ENCODE measurements around the gene CTXND2.
"Not testable (repeated sequence)": the region's sequence is repeated elsewhere in the genome, so short reads cannot be mapped to it uniquely, and the experiment has no call there.

The CTXND2 gene

DNA sequence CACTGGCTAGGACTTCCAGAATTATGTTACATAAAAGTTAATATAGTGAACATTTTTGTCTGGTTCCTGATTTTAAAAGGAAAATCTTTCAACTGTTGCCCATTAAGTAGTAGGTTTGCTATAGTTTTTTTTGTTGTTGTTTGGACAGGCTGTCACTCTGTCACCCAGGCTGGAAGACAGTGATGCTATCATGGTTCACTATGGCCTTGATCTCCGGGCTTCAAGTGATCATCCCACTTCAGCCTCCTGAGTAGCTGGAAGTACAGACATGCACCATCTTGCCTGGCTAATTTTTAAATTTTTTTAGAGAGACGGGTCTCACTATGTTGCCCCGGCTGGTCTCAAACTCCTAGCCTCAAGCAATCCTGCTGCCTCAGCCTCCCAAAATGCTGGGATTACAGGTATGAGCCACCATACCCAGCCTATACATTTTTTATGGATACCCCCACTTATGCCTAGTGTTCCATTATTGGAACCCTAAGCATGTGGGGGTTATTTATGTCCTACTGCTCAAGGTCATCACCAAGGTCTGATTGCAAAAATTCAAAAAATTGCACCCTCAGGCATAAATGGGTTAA lies 6.5 kb downstream of the CTXND2 start:
- DNase-seq: no peak

GRCh38 chr1:150895618-150896017 lies 8.7 kb downstream of the CTXND2 start:
- no peak for DNase-seq

DNA sequence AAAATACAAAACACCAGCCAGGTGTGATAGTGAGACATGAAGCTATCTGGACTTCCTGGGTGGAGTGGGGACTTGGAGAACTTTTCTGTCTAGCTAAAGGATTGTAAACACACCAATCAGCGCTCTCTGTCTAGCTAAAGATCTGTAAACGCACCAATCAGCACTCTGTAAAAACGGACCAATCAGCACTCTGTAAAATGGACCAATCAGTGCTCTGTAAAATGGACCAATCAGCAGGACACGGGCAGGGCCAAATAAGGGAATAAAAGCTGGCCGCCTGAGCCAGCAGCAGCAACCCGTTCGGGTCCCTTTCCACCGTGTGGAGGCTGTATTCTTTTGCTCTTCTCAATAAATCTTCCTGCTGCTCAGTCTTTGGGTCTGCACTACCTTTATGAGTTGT lies 12.9 kb downstream of the CTXND2 start:
- not testable (repeated sequence) for DNase-seq

DNA sequence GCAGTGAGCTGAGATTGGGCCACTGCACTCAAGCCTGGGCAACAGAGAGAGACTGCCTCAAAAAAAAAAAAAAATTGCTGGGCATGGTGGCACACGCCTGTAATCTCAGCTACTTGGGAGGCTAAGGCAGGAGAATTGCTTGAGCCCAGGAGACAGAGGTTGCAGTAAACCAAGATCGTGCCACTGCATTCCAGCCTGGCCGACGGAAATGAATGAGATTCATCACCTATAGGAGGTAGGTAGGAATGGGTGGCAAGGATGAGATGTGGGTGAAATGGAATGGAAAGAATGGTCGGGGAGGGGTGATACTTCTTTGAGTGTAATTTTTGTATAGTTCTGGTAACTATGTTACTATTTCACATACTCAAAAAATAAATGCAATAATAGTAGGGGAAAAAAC lies 15.4 kb downstream of the CTXND2 start:
- no peak for DNase-seq

DNA sequence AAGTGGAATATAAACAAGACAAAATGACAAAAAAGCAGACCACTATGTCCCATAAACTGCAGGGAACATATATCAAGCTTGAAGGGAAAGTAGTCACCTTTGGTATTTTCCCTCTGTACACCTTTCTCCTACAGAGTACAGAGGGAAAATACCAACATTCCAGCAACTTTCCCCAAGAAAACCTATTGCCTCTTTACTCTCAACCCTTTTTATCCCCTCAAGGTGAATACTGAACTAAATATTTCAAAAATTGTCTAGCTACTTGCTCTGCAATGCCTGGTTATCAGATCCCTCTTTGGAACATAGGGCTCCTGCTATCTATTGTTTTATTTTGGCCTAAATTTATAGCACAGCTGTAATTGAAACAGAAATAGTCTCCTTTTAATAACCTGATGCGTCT lies 15.8 kb downstream of the CTXND2 start:
- no peak for DNase-seq

DNA sequence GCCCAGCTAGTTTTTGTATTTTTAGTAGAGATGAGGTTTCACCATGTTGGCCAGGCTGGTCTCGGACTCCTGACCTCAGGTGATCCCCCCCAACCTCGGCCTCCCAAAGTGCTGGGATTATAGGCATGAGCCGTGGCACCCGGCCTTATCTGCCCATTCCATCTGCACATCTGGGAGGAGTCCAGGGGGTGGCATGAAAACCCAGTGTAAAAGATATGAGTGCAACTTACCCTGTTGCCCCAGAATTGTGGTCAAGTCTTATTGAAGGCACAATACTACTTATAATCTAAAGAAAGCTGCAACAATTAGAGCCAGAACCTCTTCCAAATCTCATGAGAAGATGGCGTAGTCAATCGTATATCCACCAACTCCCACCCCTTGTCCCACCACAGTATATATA lies 18.4 kb downstream of the CTXND2 start:
- no peak for DNase-seq

- no peak for DNase-seq
These were observed 19.4 kb downstream of the CTXND2 start for GRCh38 chr1:150906329-150906728.

DNA sequence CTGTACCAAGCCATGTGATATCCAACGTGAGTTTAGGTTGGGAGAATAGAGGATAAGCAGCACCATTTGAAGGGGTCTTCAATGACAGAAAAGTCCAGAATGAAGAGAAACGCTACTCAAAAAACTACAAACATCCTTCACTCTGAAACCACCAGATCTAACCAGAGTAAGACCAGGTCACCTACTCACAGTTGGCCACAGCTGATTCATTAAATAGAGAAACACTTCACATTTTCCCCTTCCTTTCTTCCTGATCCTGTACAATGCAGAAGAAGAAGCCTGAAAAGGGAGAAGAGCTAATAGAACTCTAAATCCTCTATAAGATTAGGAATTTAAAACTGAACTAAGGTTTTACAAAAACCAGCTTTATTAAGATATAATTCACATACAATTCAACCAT lies 19.9 kb downstream of the CTXND2 start:
- no peak for DNase-seq

DNA sequence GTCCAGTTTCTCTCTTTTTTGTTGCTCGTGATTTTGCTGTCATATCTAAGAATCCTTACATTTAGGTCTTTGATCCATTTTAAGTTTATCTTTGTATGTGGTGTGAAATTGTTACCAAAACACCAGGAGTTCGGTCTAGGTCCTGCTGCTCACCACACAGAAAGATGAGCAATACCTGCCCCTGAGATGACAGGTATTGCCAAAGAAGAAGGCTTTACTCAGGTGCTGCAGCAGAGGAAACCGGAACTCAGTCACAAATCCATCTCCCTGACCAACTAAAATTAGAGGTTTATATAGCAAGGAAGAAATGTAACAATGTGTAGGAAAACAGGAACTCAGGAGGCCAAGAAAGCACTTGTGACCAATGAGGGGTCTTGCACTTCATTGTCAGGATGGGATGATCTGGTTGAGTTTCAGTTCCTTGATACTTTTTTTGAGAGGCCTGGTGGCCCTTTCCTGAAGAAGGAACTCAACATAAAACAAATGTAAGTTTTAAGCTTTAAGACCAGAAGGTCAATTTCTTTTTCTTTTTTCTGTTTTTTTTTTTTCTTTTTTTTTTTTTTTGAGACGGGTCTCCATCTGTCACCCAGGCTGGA lies 22.7 kb downstream of the CTXND2 start:
- DNase-seq: no peak

DNA sequence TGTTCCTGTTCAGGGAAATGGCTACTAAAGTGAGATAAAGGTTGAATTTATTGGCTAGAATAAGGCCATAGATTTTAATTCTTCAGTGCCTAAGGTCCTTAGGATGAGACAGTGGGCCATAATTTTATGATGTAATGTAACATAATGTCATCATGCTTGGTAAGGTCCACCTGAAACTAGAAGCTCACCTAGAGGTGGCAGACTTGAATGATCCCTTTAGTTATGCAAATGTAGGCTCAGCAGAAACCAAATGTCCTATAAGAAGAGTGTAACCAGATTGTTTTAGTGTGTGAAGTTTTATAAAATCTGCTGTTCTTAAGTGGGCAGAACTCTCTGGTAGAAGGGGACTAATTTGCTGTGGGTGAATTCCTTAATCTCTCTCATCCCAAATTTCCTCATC lies 25.7 kb downstream of the CTXND2 start:
- no peak for DNase-seq

DNA sequence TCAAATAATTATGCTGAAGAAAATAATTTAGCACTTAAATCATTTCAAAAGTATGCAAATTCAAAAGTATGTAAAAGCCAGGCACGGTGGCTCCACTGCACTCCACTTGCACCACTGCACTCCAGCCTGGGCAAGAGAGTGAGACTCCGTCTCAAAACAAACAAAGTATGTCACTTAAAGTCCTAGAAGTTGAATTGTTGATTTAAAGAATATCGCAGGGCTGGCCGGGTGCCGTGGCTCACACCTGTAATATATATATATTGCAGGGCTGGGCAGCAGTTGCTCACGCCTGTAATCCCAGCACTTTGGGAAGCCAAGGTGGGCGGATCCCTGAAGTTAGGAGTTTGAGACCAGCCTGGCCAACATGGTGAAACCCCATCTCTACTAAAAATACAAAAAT lies 30.5 kb downstream of the CTXND2 start:
- DNase-seq: no peak

GRCh38 chr1:150922519-150922975 lies 35.6 kb downstream of the CTXND2 start:
- peak; percentile 39 for DNase-seq

- DNase-seq: no peak
These were observed 38.1 kb downstream of the CTXND2 start for GRCh38 chr1:150925080-150925479.

DNA sequence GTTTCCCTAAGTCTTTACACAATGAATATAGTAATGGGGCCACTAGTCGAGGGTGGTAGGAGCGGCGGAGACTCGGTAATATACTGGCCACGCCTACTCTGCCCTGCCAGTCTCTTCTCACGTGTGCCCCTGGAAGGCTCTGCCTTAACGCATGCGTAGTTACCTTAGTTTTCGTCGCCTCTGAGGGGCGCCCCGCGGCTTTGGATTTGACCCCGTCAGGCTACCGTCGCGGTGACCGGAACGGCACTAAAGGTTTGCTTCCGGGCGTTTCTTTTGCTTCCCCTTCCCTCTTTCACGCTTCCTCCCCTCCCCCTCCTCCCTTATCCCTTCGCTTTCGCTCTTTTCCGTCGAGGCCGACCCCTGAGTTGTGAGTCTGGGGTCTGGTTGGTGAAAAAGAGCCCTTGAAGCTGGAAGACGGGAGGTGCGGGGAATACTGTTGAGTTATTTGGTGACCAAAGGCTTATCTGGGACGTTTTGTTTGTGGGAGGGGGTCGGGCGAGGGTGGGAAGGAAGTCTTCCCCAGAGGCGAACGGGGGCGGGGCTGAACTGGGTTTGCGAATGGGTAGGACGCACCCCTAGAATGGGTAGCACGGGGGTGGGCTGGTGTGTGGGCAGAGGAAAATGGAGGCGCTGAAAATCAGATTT lies 39.3 kb downstream of the CTXND2 start, which contains the start of gene SETDB1:
TSS of gene SETDB1 (plus strand) at position 267 of the 645 bp plus-strand sequence. CDS start 1,352 bp downstream, outside the sequence.
- peak; percentile 84 for DNase-seq

DNA sequence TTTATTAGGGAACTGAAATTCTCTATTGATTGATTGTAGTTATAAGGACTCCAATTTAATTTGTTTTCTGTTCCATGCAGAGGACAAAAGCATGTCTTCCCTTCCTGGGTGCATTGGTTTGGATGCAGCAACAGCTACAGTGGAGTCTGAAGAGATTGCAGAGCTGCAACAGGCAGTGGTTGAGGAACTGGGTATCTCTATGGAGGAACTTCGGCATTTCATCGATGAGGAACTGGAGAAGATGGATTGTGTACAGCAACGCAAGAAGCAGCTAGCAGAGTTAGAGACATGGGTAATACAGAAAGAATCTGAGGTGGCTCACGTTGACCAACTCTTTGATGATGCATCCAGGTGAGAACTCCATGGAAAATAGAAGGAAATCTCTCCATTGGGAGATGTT lies 40.7 kb downstream of the CTXND2 start:
- DNase-seq: no peak

DNA sequence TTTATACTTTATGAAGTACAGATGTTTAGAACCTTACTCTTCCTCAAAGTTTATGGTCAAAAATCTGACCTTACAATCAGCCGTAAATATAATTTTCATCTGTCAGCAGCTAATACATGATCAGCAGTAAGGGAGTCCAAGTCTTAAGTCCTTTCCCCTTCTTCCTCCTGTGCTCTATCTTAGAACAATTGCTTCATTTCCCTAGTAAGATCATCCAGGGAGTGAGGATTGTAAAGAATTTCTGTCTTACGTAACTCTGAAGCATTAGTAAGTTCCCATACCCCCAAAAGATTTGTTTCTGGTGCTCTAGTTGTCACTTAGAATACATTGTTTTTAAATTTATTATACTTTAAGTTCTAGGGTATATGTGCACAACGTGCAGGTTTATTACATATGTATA lies 41.4 kb downstream of the CTXND2 start:
- DNase-seq: no peak

DNA sequence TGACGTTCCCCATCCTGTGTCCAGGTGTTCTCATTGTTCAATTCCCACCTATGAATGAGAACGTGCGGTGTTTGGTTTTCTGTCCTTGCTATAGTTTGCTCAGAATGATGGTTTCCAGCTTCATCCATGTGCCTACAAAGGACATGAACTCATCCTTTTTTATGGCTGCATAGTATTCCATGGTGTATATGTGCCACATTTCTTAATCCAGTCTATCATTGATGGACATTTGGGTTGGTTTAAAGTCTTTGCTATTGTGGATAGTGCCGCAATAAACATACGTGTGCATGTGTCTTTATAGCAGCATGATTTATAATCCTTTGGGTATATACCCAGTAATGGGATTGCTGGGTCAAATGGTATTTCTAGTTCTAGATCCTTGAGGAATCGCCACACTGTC lies 41.8 kb downstream of the CTXND2 start:
- DNase-seq: not testable (repeated sequence)

- DNase-seq: no peak
These were observed 44.8 kb downstream of the CTXND2 start for GRCh38 chr1:150931773-150932172.

DNA sequence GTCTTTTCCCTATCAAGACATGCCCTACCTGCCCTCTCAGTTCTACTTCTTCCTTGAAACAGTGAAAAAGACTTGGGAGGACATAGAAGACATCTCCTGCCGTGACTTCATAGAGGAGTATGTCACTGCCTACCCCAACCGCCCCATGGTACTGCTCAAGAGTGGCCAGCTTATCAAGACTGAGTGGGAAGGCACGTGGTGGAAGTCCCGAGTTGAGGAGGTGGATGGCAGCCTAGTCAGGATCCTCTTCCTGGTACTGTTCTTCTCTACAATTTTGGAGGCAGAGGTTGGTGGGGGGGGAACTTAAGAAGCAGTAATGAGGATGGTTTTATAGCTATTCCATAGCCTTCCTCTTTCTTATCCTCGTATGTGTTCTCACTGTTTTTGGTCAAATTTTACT lies 57.9 kb downstream of the CTXND2 start:
- DNase-seq: no peak

- DNase-seq: no peak
These were observed 67.8 kb downstream of the CTXND2 start for GRCh38 chr1:150954708-150955107.

GRCh38 chr1:150955280-150955679 lies 68.3 kb downstream of the CTXND2 start:
- no peak for DNase-seq

GRCh38 chr1:150957666-150958065 lies 70.7 kb downstream of the CTXND2 start:
- no peak for DNase-seq

DNA sequence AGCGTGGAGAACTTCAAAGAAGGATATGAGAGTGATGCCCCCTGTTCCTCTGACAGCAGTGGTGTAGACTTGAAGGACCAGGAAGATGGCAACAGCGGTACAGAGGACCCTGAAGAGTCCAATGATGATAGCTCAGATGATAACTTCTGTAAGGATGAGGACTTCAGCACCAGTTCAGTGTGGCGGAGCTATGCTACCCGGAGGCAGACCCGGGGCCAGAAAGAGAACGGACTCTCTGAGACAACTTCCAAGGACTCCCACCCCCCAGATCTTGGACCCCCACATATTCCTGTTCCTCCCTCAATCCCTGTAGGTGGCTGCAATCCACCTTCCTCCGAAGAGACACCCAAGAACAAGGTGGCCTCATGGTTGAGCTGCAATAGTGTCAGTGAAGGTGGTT lies 73.7 kb downstream of the CTXND2 start:
- DNase-seq: no peak

DNA sequence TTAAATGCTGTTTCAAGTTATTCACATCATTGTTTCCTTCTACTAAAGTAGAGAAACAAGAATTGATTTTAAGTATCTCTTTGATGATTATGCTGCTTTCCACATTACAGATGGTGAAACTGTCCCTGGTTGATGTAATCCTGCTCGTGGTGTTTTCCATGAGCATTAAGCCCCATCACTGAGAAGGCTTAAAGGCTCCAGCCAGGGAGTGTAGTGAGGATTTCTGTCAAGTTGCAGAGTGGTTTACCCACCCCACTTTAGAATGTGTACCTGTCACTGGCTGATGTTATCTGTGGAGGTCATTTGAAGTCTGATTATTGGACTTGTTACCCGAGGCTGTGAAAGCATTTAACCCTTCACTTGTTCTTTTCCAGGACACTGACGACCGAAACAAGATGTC lies 74.8 kb downstream of the CTXND2 start:
- no peak for DNase-seq

Measured in effector CD8-positive, alpha-beta T cell (primary cell).